ENCODE measurements around the gene SMC5.

DNA sequence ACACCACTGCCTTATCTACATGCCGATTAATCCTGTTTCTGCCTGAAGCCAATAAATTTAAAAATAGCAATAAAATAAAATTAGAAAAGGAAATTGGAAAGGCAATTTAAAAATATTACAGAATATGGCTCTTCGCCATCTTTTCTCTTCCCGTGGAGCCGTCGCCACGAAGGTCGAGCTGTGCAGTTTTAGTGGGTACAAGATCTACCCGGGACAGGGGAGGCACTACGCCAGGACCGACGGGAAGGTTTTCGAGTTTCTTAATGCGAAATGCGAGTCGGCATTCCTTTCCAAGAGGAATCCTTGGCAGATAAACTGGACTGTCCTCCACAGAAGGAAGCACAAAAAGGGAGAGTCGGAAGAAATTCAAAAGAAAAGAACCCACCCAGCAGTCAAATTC lies 41.7 kb upstream of the SMC5 start:
- TF ChIP-seq CTCF (IDR thresholded peaks at IDR 0.05) (no peak), POLR2A (IDR thresholded peaks at IDR 0.05) (no peak)

Data from uterus (tissue), 2 donors.